GM19467 (cell line): Measurements from ENCODE around the gene EIF4ENIF1.
"Not testable (repeated sequence)": the region's sequence is repeated elsewhere in the genome, so short reads cannot be mapped to it uniquely, and the experiment has no call there.

Experiments
- ATAC-seq: cut with Tn5 transposase; IDR thresholded peaks from one replicate; pipeline ENCODE4 v1.9.1; 2021; ENCODE audit warnings: mild to moderate bottlenecking, moderate library complexity; ENCODE audit not compliant: unreplicated experiment

EIF4ENIF1 gene

DNA sequence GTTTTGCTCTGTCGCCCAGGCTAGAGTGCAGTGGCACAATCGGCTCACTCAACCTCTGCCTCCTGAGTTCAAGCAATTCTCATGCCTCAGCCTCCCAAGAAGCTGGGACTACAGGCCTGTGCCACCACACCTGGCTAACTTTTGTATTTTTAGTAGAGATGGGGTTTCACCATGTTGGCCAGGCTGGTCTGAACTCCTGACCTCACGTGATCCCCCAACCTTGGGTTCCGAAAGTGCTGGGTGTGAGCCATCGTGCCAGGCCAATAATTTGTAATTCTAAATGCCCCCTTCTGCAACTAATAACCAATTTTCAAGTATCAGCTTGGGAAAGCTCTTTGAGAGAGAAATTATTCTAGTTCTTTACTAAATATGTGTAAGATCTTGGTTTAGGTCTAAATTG, 3.7 kb upstream of the EIF4ENIF1 start:
- ATAC-seq = not testable (repeated sequence)

DNA sequence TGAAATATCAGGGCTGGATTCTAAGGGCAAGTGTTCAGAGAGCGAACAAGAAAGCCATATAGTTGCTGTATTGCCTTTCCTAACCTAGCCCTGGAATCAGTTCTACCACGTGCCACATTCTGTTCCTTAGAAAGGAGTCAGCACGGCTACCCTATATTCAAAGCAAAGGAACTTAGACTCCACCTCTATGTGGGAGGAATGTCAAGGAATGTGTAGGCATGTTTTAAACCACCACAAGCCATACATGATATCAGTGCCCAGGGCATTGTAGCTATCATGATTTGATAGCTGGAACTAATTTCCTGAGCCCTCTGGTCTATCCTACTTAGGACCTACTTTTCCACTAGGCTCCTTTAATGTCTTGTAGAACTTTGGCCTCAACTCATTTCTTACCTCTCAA, 2.5 kb upstream of the EIF4ENIF1 start:
- ATAC-seq = no peak

DNA sequence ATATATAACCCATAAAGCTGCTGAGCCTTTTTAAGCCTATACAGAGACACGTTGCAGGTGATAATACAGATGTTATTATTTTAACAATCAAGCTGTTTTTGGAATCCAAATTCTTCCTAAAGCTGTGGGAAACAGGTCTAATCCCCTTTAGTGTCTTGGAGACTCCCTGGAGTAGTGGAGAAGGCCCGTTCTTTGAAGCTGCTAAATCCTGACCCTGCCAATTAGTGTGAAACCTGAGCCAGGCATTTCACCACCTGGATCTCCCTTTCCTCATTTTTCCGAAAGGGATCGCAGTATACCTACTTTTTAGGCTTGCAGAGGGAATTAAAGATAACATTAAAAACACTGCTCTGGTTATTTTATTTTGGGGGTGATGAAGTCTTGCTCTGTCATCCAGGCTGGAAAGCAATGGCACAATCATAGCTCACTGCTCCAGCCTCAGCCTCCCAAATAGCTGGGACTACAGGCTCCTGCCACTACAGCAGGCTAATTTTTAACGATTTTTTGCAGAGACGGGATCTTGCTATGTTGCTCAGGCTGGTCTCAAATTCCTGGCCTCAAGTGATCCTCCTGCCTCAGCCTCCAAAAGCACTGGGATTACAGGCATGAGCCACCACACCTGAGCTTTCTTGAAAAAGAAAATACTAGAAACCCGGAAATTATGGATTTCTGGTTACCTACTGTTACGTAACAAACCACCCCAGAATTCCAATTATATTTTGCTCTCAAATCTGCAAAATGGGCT, 1.7 kb upstream of the EIF4ENIF1 start:
- ATAC-seq = no peak

DNA sequence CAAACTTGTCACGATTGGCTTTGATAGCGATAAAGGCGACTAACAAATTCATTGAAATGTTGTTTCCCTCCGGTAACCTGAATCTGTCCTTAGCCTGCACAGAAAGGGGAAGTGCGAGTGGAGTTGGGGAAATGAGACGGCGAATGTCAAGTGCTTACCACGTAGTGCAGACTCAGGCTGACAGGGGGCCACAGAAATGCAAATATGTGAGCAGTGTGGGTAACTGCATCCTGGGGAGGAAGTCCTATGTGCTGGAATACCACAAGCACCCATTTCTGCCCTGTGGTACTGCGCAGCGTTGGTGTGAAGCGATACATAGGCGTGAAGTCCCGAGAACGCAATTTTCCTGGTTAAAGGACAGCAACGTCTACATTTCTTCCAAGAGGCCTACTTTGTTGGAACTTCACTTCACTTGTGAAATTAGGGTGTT, 869 bp upstream of the EIF4ENIF1 start:
- peak; percentile 44 for ATAC-seq

DNA sequence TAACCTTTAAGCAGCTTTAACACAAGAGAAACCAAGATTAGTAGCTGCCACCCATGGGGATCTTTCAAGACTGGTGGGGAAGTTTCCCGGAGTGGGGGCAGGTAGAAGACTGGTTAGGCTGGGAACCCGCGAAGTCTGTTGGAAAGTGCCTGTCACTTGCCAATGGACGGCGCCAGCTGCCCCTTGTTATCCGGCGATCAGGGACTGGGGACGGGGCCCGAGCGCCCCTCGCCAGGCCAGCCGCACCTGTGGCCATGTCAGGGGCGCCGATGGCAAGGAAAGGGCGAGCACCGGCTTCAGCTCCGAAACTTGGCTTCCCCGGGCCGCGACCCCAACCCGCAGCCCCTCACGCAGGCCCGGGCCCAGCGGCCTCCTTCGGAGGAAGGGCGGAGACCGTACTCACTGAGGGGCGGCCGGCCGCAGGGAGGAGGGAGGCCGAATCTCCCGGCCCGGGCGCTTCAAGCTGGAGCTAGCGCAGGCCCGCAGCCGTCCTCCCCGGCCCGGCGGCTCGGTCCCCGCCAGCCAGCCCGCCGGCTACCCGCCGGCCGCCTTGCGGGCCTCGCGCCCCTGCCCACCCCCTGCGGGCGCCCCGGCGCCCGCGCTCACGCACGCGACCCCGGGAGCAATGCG, 539 bp downstream of the EIF4ENIF1 start:
- peak; percentile 6 for ATAC-seq

DNA sequence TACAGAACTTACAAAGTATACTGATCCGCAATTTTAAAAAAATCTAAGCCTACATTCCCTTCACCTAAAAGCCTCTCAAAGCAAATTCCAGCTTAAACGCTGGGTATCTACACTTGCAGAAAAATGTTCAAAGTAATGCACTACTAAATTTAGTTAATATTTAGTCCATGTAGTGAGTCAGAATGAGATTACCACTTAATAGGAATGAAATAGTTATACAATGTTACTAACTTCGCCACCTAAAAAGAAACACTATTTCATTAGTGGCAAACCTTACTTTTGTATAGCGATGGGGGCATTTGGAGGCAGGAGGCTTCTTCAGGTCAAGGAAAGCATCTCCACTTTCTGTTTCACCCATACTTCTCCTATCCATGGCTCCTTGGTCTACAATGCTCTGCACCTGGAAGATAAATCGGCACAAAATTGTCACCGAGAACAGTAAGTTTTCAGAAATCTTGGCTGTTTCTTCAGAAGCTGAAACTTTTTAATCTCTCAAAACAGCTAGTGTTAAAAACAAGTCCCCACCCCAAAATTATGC, 1.2 kb downstream of the EIF4ENIF1 start:
- ATAC-seq = no peak

DNA sequence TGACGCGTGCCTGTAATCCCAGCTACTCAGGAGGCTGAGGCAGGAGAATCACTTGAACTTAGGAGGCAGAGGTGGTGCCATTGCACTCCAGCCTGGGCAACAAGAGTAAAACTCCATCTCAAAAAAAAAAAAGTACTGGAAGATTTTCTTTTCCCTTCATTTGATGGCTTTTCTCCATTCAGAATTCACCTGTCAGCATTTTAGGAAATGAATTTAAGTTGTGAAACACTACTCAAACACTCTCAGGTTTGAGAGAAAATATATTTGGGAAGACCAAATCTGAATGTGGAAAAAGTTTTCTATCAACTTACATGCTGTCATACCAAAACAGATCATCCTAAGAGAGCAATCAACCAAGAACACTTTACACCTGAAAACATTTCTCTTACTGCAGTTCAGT, 2.7 kb downstream of the EIF4ENIF1 start:
- ATAC-seq = no peak

DNA sequence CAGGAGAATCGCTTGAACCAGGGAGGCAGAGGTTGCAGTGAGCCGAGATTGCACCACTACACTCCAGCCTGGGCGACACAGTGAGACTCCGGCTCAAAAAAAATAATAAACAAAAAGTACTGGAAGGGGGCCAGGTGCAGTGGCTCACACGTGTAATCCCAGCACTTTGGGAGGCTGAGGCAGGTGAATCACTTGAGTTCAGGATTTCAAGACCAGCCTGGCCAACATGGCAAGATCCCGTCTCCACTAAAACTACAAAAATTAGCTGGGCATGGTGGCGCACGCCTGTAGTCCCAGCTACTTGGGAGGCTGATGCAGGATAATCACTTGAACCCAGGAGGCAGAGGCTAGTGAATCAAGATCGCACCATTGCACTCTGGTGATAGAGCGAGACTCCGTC, 3.3 kb downstream of the EIF4ENIF1 start:
- not testable (repeated sequence) for ATAC-seq

DNA sequence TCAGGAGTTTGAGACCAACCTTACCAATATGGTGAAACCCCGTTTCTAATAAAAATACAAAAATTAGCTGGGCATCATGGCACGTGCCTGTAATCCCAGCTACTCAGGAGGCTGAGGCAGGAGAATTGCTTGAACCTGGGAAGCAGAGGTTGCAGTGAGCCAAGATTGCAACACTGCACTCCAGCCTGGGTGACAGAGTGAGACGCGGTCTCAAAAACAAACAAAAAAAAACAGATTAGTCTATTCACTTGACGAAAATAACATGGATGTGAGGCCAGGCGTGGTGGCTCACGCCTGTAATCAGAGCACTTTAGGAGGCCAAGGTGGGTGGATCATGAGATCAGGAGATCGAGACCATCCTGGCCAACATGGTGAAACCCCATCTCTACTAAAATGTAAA, 7.2 kb downstream of the EIF4ENIF1 start:
- not testable (repeated sequence) for ATAC-seq

DNA sequence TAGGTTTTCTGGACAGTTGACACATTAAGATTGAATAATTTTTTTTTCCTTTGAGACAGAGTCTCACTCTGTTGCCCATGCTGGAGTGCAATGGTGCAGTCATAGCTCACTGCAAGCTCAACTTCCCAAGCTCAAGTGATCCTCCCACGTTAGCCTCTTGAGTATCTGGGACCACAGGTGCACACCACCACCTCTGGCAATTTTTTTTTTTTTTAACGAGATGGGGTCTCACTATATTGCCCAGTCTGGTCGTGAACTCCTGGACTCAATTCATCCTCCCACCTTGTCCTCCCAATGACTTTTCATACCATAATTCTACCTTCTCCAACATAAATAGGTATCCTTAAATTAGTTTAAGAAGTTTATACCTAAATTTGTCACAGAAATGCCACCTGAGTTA, 8.5 kb downstream of the EIF4ENIF1 start:
- no peak for ATAC-seq

DNA sequence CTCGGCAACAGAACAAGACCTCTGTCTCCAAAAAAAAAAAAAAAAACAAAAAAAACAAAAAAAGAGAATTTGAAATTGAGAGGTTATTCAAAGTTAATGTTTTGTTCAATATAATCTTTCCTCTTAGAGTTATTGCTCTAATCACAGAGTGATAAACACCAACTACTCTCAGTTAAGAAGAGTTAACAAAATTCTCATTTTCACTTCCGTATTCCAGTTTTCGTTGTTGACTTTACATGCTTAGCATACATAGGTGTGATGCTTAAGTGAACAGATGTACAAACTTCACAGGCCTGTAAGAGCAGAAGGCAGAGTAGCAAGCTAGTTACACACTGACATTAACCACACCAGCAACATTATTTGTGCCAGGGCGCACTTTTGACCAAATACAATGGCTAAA, 12.3 kb downstream of the EIF4ENIF1 start:
- peak; percentile 68 for ATAC-seq

DNA sequence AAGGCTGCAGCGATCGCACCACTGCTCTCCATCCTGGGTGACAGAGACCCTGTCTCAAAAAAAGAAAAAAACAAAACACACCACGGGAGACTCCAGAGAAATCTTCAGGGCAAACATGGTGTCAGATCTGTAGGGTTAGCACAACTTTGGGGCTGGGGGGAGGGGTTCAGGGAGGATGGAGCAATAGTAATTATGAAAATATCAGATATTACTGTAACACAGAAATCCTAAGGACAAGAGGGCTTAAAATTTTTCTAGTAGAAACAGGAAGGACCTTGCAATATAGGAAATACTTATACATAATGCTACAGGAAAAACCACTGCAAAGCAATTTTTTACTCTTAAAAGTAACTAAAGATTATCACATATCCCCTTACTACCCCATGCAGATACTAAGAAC, 13.8 kb downstream of the EIF4ENIF1 start:
- ATAC-seq = no peak

DNA sequence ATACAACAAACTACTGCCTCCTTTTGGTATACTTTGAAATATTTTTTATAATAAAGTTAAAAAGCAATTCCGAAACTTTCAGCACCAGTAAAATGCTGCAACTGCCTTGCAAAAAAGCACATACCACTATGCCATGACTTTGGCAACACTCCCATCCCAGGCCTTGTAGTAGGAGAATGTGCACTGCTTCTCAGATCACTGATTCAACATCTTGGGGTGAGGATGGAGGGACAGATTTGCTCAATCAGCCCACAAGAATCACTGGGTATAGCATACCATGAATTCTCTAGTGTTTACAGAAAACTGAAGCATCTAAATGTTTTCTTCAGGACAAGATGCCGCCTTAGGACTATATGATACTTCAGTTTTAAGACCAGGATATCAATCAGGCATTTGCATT, 14.9 kb downstream of the EIF4ENIF1 start:
- ATAC-seq = no peak

DNA sequence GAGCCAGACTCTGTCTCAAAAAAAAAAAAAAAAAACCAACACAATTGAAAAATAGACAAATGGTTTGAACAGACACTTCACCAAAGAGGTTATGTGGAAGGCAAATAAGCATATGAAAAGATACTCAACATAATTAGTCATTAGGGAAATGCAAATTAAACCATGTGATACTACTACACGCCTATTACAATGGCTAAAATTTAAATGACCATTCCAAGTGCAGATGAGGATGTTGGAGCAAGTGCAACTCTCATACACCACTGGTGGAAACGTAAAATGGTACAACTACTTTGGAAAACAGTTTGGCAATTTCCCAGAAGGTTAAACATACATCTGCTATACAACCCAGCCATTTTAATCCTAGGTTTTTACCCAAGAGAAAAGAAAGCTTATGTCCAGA, 24.3 kb downstream of the EIF4ENIF1 start:
- no peak for ATAC-seq

DNA sequence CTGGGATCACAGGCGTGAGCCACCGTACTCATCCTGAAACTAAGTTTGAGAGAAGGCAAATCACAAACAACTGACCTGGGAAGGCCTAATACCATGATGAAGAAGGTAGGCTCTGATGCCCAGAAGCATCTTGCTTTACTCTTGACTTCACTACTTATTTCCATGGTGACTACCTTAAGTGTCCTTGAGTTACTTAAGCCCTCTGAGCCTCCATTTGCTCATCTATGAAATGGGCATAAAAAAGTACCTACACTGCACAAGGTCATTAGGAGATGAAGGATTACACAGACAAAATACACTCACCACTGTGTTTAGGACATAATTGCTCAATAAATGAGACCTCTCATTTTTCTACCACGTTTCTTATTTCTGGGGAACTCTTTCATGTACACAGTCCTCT, 27.9 kb downstream of the EIF4ENIF1 start:
- no peak for ATAC-seq

DNA sequence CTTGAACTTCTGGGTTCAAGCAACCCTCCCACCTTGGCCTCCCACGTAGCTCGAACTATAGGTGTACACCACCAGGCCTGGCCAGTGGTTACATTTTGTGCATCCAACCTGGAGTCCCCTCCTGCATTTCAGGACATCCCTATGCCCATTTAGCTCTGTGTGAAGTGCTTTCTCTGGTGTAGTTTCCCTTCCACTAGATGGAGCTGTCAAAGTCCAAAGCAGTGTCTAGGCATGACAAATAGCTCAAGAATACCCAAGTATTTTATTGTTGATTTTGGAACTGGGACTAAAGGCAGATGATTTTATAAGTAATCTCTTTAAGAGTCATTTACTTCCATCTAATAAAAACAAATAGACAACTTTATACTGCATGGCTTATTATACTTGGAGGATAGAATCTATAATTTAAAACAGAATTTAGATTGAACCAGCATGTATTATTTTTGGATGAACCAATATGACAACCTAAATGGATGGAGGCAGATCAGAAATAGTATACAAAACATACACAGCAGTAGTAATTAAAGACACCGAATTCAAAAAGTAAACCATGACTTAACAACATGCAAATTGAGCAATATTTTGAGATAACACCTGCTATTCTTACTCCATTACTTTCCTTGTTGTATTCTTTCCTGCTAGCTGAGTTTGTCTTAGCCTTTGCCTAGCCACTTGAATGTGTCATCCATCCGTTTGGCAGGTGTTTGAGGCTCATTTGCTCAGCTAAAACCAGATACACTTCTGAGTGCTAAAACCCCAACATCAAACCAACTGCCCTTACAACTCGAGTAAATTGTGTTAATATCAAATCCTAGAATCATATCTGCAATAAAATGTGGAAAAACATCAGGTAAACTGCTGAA, 37.7 kb downstream of the EIF4ENIF1 start:
- no peak for ATAC-seq

DNA sequence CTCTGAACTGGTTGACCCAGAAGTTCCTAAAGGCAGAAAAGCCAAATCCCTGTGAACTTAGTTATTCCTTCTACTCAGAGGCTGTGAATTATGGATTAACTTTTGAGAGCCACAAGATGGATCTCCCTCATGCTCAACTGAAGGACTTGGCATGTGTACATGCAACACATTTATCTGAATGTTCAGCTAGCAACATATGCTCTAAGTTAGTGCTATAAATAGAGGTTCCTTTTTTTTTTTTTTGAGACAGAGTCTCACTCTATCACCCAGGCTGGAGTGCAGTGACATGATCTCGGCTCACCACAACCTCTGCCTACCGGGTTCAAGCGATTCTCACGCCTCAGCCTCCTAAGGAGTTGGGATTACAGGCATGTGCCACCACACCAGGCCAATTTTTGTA, 40.1 kb downstream of the EIF4ENIF1 start:
- ATAC-seq = no peak

DNA sequence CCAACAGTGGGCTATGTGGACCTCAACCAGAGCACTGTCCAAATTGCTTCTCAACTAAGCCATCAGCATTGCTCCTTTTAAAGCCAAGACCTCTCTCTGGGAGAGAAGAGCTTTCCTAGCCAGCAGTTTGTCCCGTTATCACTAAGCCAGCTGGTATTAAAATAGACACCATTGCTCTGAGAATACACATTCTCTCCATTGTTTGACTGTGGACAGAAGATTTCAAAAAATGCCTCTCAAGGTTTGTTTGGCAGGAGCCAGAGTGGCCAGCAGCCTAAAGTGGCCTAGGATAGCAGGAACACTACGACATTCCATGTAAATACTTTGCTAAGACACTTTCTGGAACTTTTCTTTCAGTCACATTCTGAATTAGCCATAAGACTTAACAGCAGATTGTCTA, 41.3 kb downstream of the EIF4ENIF1 start:
- ATAC-seq = no peak

DNA sequence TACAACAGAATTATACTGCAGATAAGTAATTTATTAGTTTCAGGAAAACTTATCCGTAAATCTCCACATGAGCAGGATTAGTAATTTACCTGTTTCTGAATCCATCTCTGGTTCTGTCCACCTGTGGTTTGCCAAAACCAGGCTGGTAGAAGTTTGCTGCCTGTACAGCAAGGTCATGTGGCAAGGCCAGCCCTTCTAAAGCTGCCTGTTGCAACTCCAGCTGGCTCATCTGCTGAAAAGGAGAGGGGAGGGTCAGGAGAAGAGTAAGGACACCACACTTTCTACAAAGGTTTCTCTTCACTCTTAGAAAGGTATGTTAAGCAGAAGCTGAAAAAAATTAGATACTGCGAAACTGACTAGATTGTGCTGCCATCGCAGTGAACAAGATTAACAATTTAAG, 42.3 kb downstream of the EIF4ENIF1 start:
- ATAC-seq = no peak

DNA sequence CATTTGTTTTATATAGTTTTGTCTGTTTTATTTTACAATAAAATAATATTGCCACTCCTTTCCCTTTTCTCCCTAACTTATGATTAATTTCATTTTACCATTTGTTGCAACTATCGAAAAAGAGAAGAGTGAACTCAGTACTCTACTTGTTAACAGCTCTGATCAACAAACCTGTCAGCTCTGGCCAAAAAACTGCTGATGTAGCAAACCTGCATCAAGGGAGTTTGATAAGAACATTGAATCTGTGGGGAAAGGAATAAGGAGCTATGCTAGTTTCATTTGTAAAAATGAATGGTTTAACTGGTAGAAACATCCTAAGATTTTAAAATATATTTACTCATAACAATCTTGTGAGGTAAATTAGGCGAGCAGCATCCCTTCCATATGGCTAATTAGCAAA, 42.9 kb downstream of the EIF4ENIF1 start:
- no peak for ATAC-seq

DNA sequence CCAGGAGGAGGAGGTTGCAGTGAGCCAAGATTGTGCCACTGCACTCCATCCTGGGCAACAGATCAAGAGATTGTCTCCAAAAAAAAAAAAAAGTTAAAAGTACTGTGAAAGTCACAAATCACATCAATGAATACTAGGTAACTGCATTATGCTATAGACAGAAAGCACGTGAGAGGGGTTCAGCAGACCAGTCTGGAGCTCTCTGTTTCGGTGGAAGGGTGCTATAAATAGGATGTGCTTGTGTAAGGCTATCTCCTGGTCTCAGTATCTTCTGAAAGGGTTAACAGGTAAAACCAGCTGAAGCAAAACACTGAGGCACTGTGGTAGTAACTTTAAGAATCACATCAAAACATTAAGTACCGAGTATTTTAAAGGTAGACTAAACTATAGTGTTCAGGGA, 43.4 kb downstream of the EIF4ENIF1 start:
- ATAC-seq = no peak

DNA sequence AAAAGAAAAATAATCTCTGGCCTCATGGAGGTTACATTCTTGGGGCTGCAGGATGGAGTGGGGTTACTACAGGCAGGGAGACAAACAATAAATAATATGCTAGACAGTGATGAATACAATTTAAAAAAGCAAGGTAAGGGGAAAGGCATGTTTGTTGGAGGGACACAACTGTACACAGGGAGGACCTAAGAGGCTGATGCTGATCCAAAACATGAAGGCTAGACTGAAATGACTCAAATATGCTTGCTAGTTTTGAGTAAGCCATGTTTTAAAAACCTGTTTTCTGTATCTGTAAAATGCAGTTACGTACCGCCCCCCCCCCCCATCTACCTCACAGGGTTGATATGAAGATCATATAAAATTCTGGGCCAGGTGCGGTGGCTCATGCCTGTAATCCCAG, 44.0 kb downstream of the EIF4ENIF1 start:
- no peak for ATAC-seq
